GM12891 (cell line): ENCODE data around the gene LGI4.

ENCODE experiments used
- POLR2AphosphoS5 ChIP-seq: IDR thresholded peaks from 2 replicates; pipeline ENCODE4 v1.6.1; 2011; ENCODE audit warnings: low read depth, low read length, control low read depth
- SPI1 ChIP-seq: IDR thresholded peaks from 2 replicates; pipeline ENCODE4 v1.6.1; 2011; ENCODE audit warnings: low read depth, low read length, control low read depth

- no peak for TF ChIP-seq POLR2AphosphoS5
- TF ChIP-seq SPI1: no peak
Observed at GRCh38 chr19:35135389-35135909, 590 bp upstream of the LGI4 start.
